HFF-Myc (cell line): ENCODE data around the gene HDGFL3.

Experiments used
- DNase-seq: peaks from one replicate; pipeline ENCODE4 v3.0.0-alpha.2; 2011; ENCODE audit warnings: low read depth; ENCODE audit errors: extremely low read depth
- H3K4me3 ChIP-seq: replicated peaks from 2 replicates; pipeline ENCODE4 v1.5.1; 2011; ENCODE audit warnings: low read depth, mild to moderate bottlenecking, control low read depth, low read length
- CTCF ChIP-seq: IDR thresholded peaks from 2 replicates; pipeline ENCODE4 v1.5.1; 2012; ENCODE audit warnings: mild to moderate bottlenecking, low read depth, low read length, control low read depth; ENCODE audit errors: missing control alignments

Gene HDGFL3

GRCh38 chr15:83166218-83166617 is 41.4 kb downstream of the HDGFL3 start:
- DNase-seq: no peak

GRCh38 chr15:83164771-83165404 is 42.7 kb downstream of the HDGFL3 start:
- no peak overlapping the region for H3K4me3 ChIP-seq
- no peak for DNase-seq
- no peak for TF ChIP-seq CTCF

More at GRCh38 chr15:83166218-83166617, 41.4 kb downstream of the HDGFL3 start:
- H3K4me3 ChIP-seq: no peak overlapping the region
- no peak for TF ChIP-seq CTCF

GRCh38 chr15:83164111-83164770 is 43.4 kb downstream of the HDGFL3 start:
- no peak for DNase-seq
- no peak for TF ChIP-seq CTCF

GRCh38 chr15:83163032-83163431 is 44.6 kb downstream of the HDGFL3 start:
- DNase-seq: no peak
- H3K4me3 ChIP-seq: no peak overlapping the region
- no peak for TF ChIP-seq CTCF

More at GRCh38 chr15:83164111-83164770, 43.4 kb downstream of the HDGFL3 start:
- no peak overlapping the region for H3K4me3 ChIP-seq

- no peak for DNase-seq
- no peak for TF ChIP-seq CTCF
- H3K4me3 ChIP-seq: no peak overlapping the region
These were observed 46.9 kb downstream of the HDGFL3 start for GRCh38 chr15:83160741-83161140.

GRCh38 chr15:83158393-83158792 is 49.2 kb downstream of the HDGFL3 start:
- TF ChIP-seq CTCF: no peak
- no peak for DNase-seq
- no peak overlapping the region for H3K4me3 ChIP-seq

GRCh38 chr15:83155942-83156341 is 51.7 kb downstream of the HDGFL3 start:
- DNase-seq: no peak
- no peak for TF ChIP-seq CTCF
- no peak overlapping the region for H3K4me3 ChIP-seq
